Activated T-helper 1 cell treated with Interleukin-2 at 50 U/mL for 16 hours (primary cell): ENCODE data around the gene DCDC2C.

Source experiments
- DNase-seq: peaks from one replicate; pipeline ENCODE4 v3.0.0-alpha.2; 2020; ENCODE audit warnings: low read depth

DCDC2C gene

DNA sequence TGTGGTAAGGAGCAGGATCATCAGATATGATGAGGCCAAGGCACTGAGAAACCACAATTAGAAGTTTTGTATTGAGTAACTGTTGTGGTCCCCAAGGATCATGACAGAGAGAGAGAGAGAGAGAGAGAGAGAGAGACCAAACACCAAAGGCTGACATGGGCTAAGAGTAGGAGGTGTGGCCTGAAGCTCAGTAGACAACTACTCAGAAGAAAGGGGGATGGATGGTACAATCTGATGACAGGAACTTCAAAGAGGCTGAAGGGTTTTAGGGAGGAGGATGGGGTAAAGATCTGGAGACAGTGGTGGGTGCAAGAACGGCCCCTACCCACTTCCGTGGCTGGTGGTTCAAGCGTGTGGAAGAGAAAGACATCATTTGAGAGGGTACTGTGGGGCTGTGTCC is 135.0 kb downstream of the DCDC2C start:
- no peak for DNase-seq

DNA sequence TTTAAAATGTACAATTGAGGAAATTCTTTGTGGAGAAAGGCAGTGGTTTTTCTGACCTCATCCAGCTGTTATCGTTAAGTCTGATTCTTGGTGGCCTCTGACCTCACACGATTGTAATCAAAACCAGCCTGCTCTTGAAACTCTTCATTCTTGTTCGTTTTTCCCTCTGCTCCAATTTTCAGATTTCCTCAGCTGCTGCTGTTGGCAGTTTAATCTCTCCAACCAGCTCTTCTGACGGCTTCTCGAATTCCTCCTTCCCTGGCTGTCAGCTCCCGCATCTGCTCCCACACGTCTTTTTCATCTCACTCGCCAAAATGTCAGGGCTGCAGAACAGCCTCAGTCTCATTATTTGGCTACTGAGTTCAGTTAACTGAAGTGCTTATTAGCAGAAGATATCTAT is 136.1 kb downstream of the DCDC2C start:
- DNase-seq: no peak

- no peak for DNase-seq
These were observed 137.3 kb downstream of the DCDC2C start for GRCh38 chr2:3840611-3841155.

- DNase-seq: no peak
These were observed 144.2 kb downstream of the DCDC2C start for GRCh38 chr2:3847397-3848052.

- DNase-seq: no peak
These were observed 145.4 kb downstream of the DCDC2C start for GRCh38 chr2:3848776-3849175.

GRCh38 chr2:3849213-3849612 is 145.8 kb downstream of the DCDC2C start:
- no peak for DNase-seq

GRCh38 chr2:3857576-3857975 is 154.2 kb downstream of the DCDC2C start:
- DNase-seq: no peak

GRCh38 chr2:3864943-3865865 is 161.8 kb downstream of the DCDC2C start:
- DNase-seq: no peak

DNA sequence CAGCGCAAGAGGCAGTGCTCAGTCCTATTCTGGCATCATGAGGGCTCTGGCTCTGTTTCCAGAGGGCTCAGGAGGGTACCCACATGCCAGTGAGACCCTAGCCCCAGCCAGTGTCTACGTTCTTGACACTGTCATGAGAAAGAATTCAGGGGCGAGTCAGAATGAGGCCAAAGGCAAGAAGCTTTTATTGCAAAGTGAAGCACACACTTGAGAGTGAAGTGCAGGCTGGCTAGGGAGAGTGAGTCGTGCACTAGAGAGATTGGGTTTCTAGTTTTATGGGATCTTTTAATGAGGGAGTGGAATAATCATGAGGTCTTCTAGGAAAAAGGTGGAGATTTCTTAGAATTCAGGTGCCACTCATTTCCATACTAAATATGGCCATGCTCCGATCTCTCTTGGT is 164.1 kb downstream of the DCDC2C start:
- no peak for DNase-seq

DNA sequence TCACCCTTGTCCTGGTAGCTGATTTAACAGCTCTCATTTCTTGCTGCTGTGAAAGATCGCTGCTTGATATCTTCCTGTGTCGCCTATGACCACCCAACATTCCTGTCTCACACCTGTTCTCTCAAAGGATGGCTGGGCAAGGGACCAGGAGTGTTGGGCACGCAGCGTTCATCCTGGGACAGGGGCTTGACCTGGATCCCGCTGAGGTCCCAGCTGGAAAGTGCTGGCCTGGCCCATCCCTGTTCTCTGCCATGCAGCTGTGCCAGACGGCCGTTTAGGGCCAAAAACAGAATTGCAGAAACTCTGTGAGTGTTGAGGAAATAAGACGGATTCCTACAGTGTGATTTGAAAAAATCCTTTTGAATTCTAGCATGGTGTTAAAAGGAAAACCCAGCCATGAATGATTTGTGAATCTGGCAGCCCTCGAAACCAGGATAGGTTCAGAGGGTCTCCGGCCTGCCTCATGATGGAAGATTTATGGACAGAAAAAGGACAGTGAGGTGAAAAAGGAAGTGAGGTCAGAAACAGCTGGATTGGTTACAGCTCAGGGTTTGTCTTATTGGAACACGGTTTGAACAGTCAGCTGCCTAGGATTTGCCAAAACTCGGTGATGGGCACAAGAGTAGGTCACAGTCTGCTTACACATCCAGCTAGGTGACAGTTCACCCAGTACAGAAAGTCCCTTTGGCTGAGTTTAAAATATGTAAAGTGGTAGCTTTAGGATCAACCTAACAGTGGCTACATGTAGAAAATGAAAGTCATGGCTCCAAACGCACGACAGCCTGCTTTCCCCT is 164.8 kb downstream of the DCDC2C start:
- DNase-seq: no peak

GRCh38 chr2:3870222-3870621 is 166.8 kb downstream of the DCDC2C start:
- DNase-seq: no peak

GRCh38 chr2:3871002-3871401 is 167.6 kb downstream of the DCDC2C start:
- DNase-seq: no peak

- DNase-seq: no peak
These were observed 169.1 kb downstream of the DCDC2C start for GRCh38 chr2:3872451-3872850.

DNA sequence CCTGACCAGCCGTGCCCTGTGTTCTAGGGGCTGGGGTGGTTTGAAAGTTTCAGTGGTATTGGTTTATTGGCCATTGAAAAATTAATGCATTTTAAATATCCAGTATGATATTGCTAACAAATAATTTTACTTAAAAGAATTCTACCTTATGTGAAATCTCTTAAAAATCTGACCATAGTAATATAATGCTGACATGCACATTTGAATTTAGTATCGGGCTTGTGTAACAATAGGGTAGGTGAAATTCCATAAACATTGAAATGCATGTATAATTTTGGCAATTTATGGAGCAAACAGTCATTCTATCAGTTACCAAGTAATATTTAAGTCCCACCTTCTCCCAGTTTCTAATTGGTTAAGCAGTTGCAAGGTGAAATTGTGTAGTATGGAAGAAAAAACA is 170.5 kb downstream of the DCDC2C start:
- DNase-seq: no peak

GRCh38 chr2:3876221-3876620 is 172.8 kb downstream of the DCDC2C start:
- no peak for DNase-seq

DNA sequence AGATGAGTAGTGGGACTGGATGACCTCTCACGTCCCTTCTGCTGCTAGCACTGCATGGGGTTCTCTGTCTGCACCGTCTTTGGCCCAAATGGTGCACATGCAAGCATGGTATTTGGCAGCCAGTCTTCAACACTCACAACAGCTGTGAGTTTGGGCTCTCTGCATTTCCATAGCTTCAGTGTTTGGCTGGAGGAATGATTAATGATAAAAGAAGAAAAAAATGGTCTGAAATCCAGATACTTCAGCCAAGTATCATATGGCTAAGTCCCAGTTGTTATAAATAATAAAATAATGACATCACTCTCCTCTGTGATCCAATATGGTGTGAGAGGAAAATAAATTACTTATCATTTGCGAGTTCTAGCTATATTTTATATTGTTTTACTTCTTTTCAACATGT is 173.3 kb downstream of the DCDC2C start:
- no peak for DNase-seq

DNA sequence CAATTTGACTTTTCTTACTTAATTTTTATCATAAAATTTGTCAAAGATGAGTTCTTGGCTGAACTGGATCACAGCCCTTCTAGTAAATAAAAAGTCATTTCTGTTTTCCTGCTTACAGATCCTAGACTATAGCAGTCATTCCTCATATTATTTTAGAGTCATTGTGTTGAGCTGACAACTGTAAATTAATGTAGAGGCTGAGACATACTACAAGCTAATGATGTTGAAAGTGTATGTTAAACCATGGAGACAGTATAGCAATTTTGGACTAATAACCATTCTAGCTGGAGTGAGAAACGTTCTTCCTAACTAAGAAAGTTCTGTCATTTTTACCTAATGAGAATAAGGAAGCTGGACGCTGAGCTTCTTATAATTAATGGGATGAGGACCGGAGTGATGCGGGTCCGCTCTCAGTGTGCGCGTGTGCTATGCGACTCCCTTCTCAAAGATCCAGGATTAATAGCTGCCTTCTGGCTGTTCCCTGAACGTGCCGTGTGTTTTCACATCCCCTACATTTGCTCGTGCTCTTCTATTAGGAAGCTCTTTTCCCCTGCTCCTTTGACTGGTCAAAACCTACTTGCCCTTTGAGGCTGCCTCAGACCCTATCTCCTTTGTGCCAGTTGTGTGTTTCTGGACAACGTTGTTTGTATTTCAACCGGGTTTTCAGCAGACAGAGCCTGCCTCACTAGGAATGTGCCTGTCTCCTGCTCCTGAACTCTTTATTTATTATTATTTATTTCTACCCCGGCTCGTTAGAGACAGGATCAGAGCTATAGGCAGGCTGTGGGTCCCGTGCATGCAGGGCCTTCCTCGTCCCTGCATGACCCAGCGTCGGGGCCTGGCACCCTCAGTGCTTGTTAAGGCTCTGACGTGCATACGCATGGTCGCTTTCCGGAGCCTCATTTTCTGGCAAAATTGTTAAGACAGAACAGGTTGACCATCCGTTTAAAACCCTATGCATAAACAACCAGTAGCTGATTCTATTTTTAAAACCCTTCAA is 182.6 kb downstream of the DCDC2C start:
- DNase-seq: no peak

- no peak for DNase-seq
These were observed 191.6 kb downstream of the DCDC2C start for GRCh38 chr2:3895021-3895420.
